A549 (cell line): ENCODE data around the gene SCIN. TPM values are rescaled to one million over a fixed set of nuclear protein-coding genes. Genes with fewer than 3 reads are reported as not detected.
A peak's percentile ranks its signal among the peaks of the same experiment; 100 is the strongest.

Source experiments
- ATAC-seq, 2 experiments: fragments of 200-7000 bp in 1 of 2; fragments of >200 bp in 1 of 2; cut with Nextera tagmentation in 1 of 2; cut with Tn5 transposase in 1 of 2; 3 replicates each; pipeline versions ENCODE4 v1.8.0 to v1.9.1; 2018 to 2020; ENCODE audit warnings: mild to moderate bottlenecking in 1 of 2, moderate library complexity in 1 of 2
- CTCF ChIA-PET: fragments of 300-600 bp; sonication (Branson Sonifier 250); formaldehyde crosslinking; extraction: SDS; loops from one replicate; lab custom pipeline; 2021; ENCODE audit warnings: antibody characterized with exemption, inconsistent platforms; lab: Yijun Ruan, JAX
- POLR2A ChIA-PET: fragments of 350-600 bp; formaldehyde crosslinking; extraction: SDS; loops from one replicate; lab custom pipeline; 2021; ENCODE audit warnings: antibody characterized with exemption, inconsistent platforms; lab: Yijun Ruan, JAX
- DNase-seq, 2 experiments: peaks; one replicate each; pipeline versions ENCODE4 v3.0.0 to v3.0.0-alpha.2; 2011 to 2016; ENCODE audit warnings: low read depth in 1 of 2, low spot score in 1 of 2
- FAIRE-seq: peaks from 2 replicates; lab custom pipeline; 2011; peaks lifted over from hg19 to GRCh38; lab: Jason Lieb, UNC
- H3K27ac ChIP-seq, 2 experiments: fragments of >200 bp; sonication (Bioruptor Twin); formaldehyde crosslinking; 3 replicates each; pipeline ENCODE4 v1.5.1; 2016 to 2017
- H3K4me1 ChIP-seq: fragments of >200 bp; sonication (Bioruptor Twin); formaldehyde crosslinking; 3 replicates; pipeline ENCODE4 v1.6.1; 2016
- H3K4me2 ChIP-seq: fragments of >200 bp; sonication (Bioruptor Twin); formaldehyde crosslinking; 3 replicates; pipeline ENCODE4 v1.6.1; 2016
- H3K4me3 ChIP-seq: fragments of >200 bp; sonication (Bioruptor Twin); formaldehyde crosslinking; 3 replicates; pipeline ENCODE4 v1.5.1; 2016
- H3K9me3 ChIP-seq: fragments of >200 bp; sonication (Bioruptor Twin); formaldehyde crosslinking; 3 replicates; pipeline ENCODE4 v1.6.1; 2016
- BCL3 ChIP-seq: fragments of >200 bp; sonication (Bioruptor Twin); formaldehyde crosslinking; IDR thresholded peaks from 3 replicates; pipeline ENCODE4 v1.6.1; 2016
- BHLHE40 ChIP-seq: IDR thresholded peaks from 2 replicates; pipeline ENCODE4 v1.6.1; 2012; ENCODE audit warnings: low read depth, low read length, inconsistent platforms
- CBX2 ChIP-seq: fragments of 200-600 bp; sonication (generic); IDR thresholded peaks from 2 replicates; pipeline ENCODE4 v1.6.1; 2016; ENCODE audit warnings: low read depth, mild to moderate bottlenecking, borderline replicate concordance
- CBX8 ChIP-seq: fragments of 200-600 bp; sonication (generic); IDR thresholded peaks from 2 replicates; pipeline ENCODE4 v1.6.1; 2016
- CEBPB ChIP-seq, 2 experiments: fragments of >200 bp in 1 of 2; sonication (Bioruptor Twin) in 1 of 2; formaldehyde crosslinking in 1 of 2; IDR thresholded peaks; 2 replicates each; pipeline ENCODE4 v1.6.1; 2012 to 2016
- CHD4 ChIP-seq: fragments of 200-600 bp; sonication (generic); IDR thresholded peaks from 2 replicates; pipeline ENCODE4 v1.6.1; 2016; ENCODE audit warnings: antibody characterized with exemption, mild to moderate bottlenecking, borderline replicate concordance
- CTCF ChIP-seq: fragments of >200 bp; sonication (Bioruptor Twin); formaldehyde crosslinking; IDR thresholded peaks from 3 replicates; pipeline ENCODE4 v1.5.1; 2016
- E2F6 ChIP-seq: IDR thresholded peaks from 2 replicates; pipeline ENCODE4 v1.6.1; 2012; ENCODE audit warnings: low read depth, borderline replicate concordance
- EHF ChIP-seq: fragments of 250-450 bp; sonication (Bioruptor Pico); IDR thresholded peaks from 2 replicates; pipeline ENCODE4 v1.5.0; 2020; ENCODE audit warnings: mild to moderate bottlenecking
- ELK1 ChIP-seq: fragments of 150-350 bp; IDR thresholded peaks from 2 replicates; pipeline ENCODE4 v1.6.1; 2014; ENCODE audit warnings: low read depth, mild to moderate bottlenecking, low read length
- EP300 ChIP-seq, 2 experiments: fragments of >200 bp; sonication (Bioruptor Twin); formaldehyde crosslinking; IDR thresholded peaks; 2 replicates in 1 of 2; 3 replicates in 1 of 2; pipeline ENCODE4 v1.6.1; 2016 to 2017
- ESRRA ChIP-seq: fragments of 150-350 bp; IDR thresholded peaks from 2 replicates; pipeline ENCODE4 v1.6.1; 2014; ENCODE audit warnings: mild to moderate bottlenecking, low read length, borderline replicate concordance
- FOSB ChIP-seq: fragments of 250-450 bp; sonication (Bioruptor Pico); IDR thresholded peaks from 2 replicates; pipeline ENCODE4 v1.5.0; 2020; ENCODE audit warnings: mild to moderate bottlenecking, moderate library complexity
- FOSL2 ChIP-seq, 2 experiments: fragments of 450-650 bp in 1 of 2; fragments of >200 bp in 1 of 2; sonication (Bioruptor Twin) in 1 of 2; formaldehyde crosslinking; IDR thresholded peaks; 2 replicates each; pipeline versions ENCODE4 v1.5.0 to v1.6.1; 2016 to 2020; ENCODE audit warnings: mild to moderate bottlenecking in 1 of 2, moderate library complexity in 1 of 2
- HDAC2 ChIP-seq: fragments of 200-600 bp; sonication (generic); IDR thresholded peaks from 2 replicates; pipeline ENCODE4 v1.6.1; 2016
- JUN ChIP-seq, 2 experiments: fragments of >200 bp; sonication (Bioruptor Twin); formaldehyde crosslinking; IDR thresholded peaks; 2 replicates in 1 of 2; 3 replicates in 1 of 2; pipeline ENCODE4 v1.6.1; 2016 to 2017
- JUNB ChIP-seq: fragments of >200 bp; sonication (Bioruptor Twin); formaldehyde crosslinking; IDR thresholded peaks from 2 replicates; pipeline ENCODE4 v1.6.1; 2016
- KDM5A ChIP-seq: fragments of 200-600 bp; sonication (generic); IDR thresholded peaks from 2 replicates; pipeline ENCODE4 v1.6.1; 2016; ENCODE audit warnings: antibody characterized with exemption, mild to moderate bottlenecking
- MAZ ChIP-seq: fragments of 150-350 bp; IDR thresholded peaks from 2 replicates; pipeline ENCODE4 v1.6.1; 2014; ENCODE audit warnings: antibody characterized with exemption, low read depth, low read length, borderline replicate concordance
- MYC ChIP-seq: IDR thresholded peaks from 2 replicates; pipeline ENCODE4 v1.6.1; 2012; ENCODE audit warnings: mild to moderate bottlenecking, inconsistent platforms, low read length, improper control_type of control experiment, borderline replicate concordance
- NPAS2 ChIP-seq: fragments of 250-450 bp; sonication (Bioruptor Pico); IDR thresholded peaks from 2 replicates; pipeline ENCODE4 v1.8.0; 2022; ENCODE audit warnings: mild to moderate bottlenecking, moderate library complexity, borderline replicate concordance
- NR3C1 ChIP-seq: fragments of >200 bp; sonication (Bioruptor Twin); formaldehyde crosslinking; IDR thresholded peaks from 3 replicates; pipeline ENCODE4 v1.6.1; 2017
- PBX3 ChIP-seq: IDR thresholded peaks from 2 replicates; pipeline ENCODE4 v1.6.1; 2012
- POLR2A ChIP-seq: IDR thresholded peaks from 2 replicates; pipeline ENCODE4 v1.6.1; 2012; ENCODE audit warnings: mild to moderate bottlenecking, low read length
- RAD21 ChIP-seq, 2 experiments: fragments of >200 bp in 1 of 2; sonication (Bioruptor Twin) in 1 of 2; formaldehyde crosslinking in 1 of 2; IDR thresholded peaks in 1 of 2; conservative IDR thresholded peaks in 1 of 2; 2 replicates in 1 of 2; 3 replicates in 1 of 2; pipeline ENCODE4 v1.6.1; 2012 to 2018; ENCODE audit warnings: inconsistent platforms in 1 of 2
- RARB ChIP-seq: fragments of 250-450 bp; sonication (Bioruptor Pico); IDR thresholded peaks from 2 replicates; pipeline ENCODE4 v1.8.0; 2021; ENCODE audit warnings: mild to moderate bottlenecking, moderate library complexity
- RCOR1 ChIP-seq: fragments of 150-350 bp; IDR thresholded peaks from 2 replicates; pipeline ENCODE4 v1.6.1; 2014; ENCODE audit warnings: antibody characterized with exemption, low read length, low read depth
- RNF2 ChIP-seq: fragments of 200-600 bp; sonication (generic); IDR thresholded peaks from 2 replicates; pipeline ENCODE4 v1.6.1; 2016; ENCODE audit warnings: low read depth, mild to moderate bottlenecking, antibody characterized with exemption, moderate library complexity, borderline replicate concordance
- SMC3 ChIP-seq: fragments of >200 bp; sonication (Bioruptor Twin); formaldehyde crosslinking; IDR thresholded peaks from 3 replicates; pipeline ENCODE4 v1.6.1; 2018; ENCODE audit warnings: inconsistent platforms
- TFCP2L1 ChIP-seq: fragments of 250-450 bp; sonication (Bioruptor Pico); IDR thresholded peaks from 2 replicates; pipeline ENCODE4 v1.5.0; 2021; ENCODE audit warnings: mild to moderate bottlenecking
- TP53 ChIP-seq: fragments of 250-450 bp; sonication (Bioruptor Pico); IDR thresholded peaks from 2 replicates; pipeline ENCODE4 v1.5.0; 2021; ENCODE audit warnings: mild to moderate bottlenecking, moderate library complexity
- USF2 ChIP-seq: fragments of 450-650 bp; IDR thresholded peaks from 2 replicates; pipeline ENCODE4 v1.6.1; 2014; ENCODE audit warnings: antibody characterized with exemption
- ZC3H11A ChIP-seq: fragments of 450-650 bp; IDR thresholded peaks from 2 replicates; pipeline ENCODE4 v1.6.1; 2014; ENCODE audit warnings: antibody characterized with exemption, mild to moderate bottlenecking
- ZFP36 ChIP-seq: fragments of 450-650 bp; IDR thresholded peaks from 2 replicates; pipeline ENCODE4 v1.6.1; 2014; ENCODE audit warnings: borderline replicate concordance; ENCODE audit not compliant: partially characterized antibody
- ZNF302 ChIP-seq: fragments of 250-450 bp; sonication (Bioruptor Pico); IDR thresholded peaks from 2 replicates; pipeline ENCODE4 v1.9.0; 2021; ENCODE audit warnings: inconsistent platforms, mild to moderate bottlenecking, moderate library complexity
- WGBS: methylation state at CpG from one replicate; pipeline ENCODE4 v1.1.6; 2017; ENCODE audit errors: missing lambda C conversion rate; 5-methylcytosine and 5-hydroxymethylcytosine counted together
- polyA plus RNA-seq, 4 experiments: library from polyadenylated mRNA; depleted of rRNA in 3 of 4; stranded (reverse); fragments of >200 nt; fragmentation: RNase III in 1 of 4; extraction: RNeasy Plus Mini Kit Qiagen cat#74134 plus additional on column Dnase treatment in 1 of 4; gene quantifications; 2 replicates in 3 of 4; 3 replicates in 1 of 4; pipeline ENCODE4 v1.2.3, GENCODE V29; 2011 to 2017

The SCIN gene
- polyA plus RNA-seq, 2 of the 4 experiments (the other 2 are of a cell fraction) = 0.05 to 0.27 TPM

GRCh38 chr7:12686891-12687717, 116.6 kb downstream of the SCIN start, which contains the start of gene ARL4A:
TSS of gene ARL4A (plus strand) at chr7:12687633. CDS start at chr7:12688255, 622 bp downstream.
- CTCF ChIA-PET = interaction anchor here (0.6 to 8.4 kb wide), 95 partner anchors 8 to 588 kb away, joined by 3 to 122 read pairs (median 8); no protein-coding TSS in a partner anchor
- POLR2A ChIA-PET = interaction anchor here (0.6 to 3.2 kb wide), 29 partner anchors 9 to 1302 kb away, joined by 3 to 43 read pairs (median 6); partner anchors contain the start of gene ETV1
- DNase-seq = peak; percentile 98
- Histone ChIP-seq H3K27ac (peak within 1 kb of the TSS; percentile 98 to 99), H3K4me2 (peak within 1 kb of the TSS; percentile 93), H3K4me1 (peaks cover 42% of the 10 kb centered on the region; the same call in 2 of the 3 replicates), H3K9me3 (no peaks in the 10 kb centered on the region), H3K4me3 (peak within 1 kb of the TSS; percentile 92)
- FAIRE-seq = peak; percentile 90
- peak; percentile 84 to 90 for ATAC-seq
- WGBS = 3% methylated on average over 34 of the region's 73 CpGs
- TF ChIP-seq POLR2A = peak; percentile 87
- TF ChIP-seq FOSL2 (IDR thresholded peaks at IDR 0.05) = no peak
- no peak for TF ChIP-seq FOSL2 (CRISPR knock-in tag; IDR thresholded peaks at IDR 0.05)
- TF ChIP-seq EP300 (IDR thresholded peaks at IDR 0.05) = no peak
- no peak for TF ChIP-seq EHF (CRISPR knock-in tag)
- no peak for TF ChIP-seq E2F6
- TF ChIP-seq JUN (IDR thresholded peaks at IDR 0.05) = peak; percentile 50 to 63
- no peak for TF ChIP-seq ZFP36
- TF ChIP-seq RARB (CRISPR knock-in tag) = no peak; the same call in 1 of the 2 replicates
- no peak for TF ChIP-seq ZC3H11A
- TF ChIP-seq USF2 = no peak; the same call in 1 of the 2 replicates
- no peak for TF ChIP-seq MYC
- no peak for TF ChIP-seq ZNF302 (CRISPR knock-in tag)
- TF ChIP-seq BCL3 = peak; percentile 87
- peak; percentile 94 for TF ChIP-seq PBX3
- TF ChIP-seq NR3C1 = no peak
- no peak for TF ChIP-seq BHLHE40
- peak; percentile 90 for TF ChIP-seq SMC3
- no peak for TF ChIP-seq CBX8
- no peak for TF ChIP-seq ELK1
- TF ChIP-seq FOSB (CRISPR knock-in tag) = no peak
- no peak for TF ChIP-seq MAZ
- TF ChIP-seq TP53 (CRISPR knock-in tag) = no peak
- TF ChIP-seq RCOR1 = no peak
- TF ChIP-seq TFCP2L1 (CRISPR knock-in tag) = 0 out of 2 replicates have a peak, but pooled peaks have one; percentile 29
- TF ChIP-seq ESRRA = no peak
- peak; percentile 79 to 94 for TF ChIP-seq RAD21 (conservative IDR thresholded peaks at IDR 0.05 in 1 of 2, IDR thresholded peaks at IDR 0.05 in 1 of 2)
- no peak for TF ChIP-seq CEBPB (IDR thresholded peaks at IDR 0.05)
- TF ChIP-seq CTCF = peak; percentile 46
- no peak for TF ChIP-seq NPAS2 (CRISPR knock-in tag)
- no peak for TF ChIP-seq RNF2
- TF ChIP-seq KDM5A = peak; percentile 54; the same call in 1 of the 2 replicates
- TF ChIP-seq CHD4 = no peak
- TF ChIP-seq CBX2 = no peak
- TF ChIP-seq HDAC2 = no peak
- no peak for TF ChIP-seq JUNB
